ENCODE results near the gene RFK. TPM values are rescaled to one million over a fixed set of nuclear protein-coding genes. Genes with fewer than 3 reads are reported as not detected.

Gene RFK
- total and polyA plus RNA-seq, 4 donors = 13.2 to 23.0 (median 16.9) TPM

DNA sequence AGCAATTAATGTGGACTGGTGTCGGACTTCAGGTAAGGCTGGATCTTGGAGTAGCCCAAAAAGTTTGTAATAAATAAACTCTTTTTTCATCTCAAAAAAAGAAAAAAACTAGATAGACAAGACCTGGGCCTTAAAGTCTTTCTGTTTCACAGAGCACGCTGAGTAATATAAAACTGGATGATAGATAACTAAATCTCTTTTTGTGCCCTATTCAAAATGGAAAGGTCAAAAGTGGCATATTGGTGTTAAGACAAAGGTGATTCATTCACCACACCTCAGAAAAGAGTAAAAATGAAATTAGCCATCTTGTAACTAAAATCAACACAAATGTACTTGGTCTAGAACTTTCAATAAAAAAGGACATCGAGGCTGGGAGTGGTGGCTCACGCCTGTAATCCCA, 30.3 kb upstream of the RFK start:
- Histone ChIP-seq H3K9ac (ENCODE audit: low read depth in 1 of 2, low read length in 2 of 2) (no peak overlapping the region), H3K4me1 (ENCODE audit: control insufficient read depth in 4 of 4, insufficient read depth in 4 of 4, low read length in 3 of 4) (no peaks in the 10 kb centered on the region), H3K27ac (ENCODE audit: low read depth in 1 of 2, low read length in 2 of 2) (no peak overlapping the region), H3K4me3 (ENCODE audit: low read depth in 1 of 3, low read length in 3 of 3) (no peak overlapping the region), H3K27me3 (ENCODE audit: control insufficient read depth in 4 of 4, insufficient read depth in 4 of 4, low read length in 3 of 4) (no peaks in the 10 kb centered on the region), H3K9me3 (ENCODE audit: control insufficient read depth in 4 of 4, low read length in 3 of 4) (no peaks in the 10 kb centered on the region), H3K36me3 (ENCODE audit: control insufficient read depth in 4 of 4, insufficient read depth in 3 of 4, low read depth in 1 of 4, low read length in 3 of 4) (no peaks in the 10 kb centered on the region)
- WGBS = 93% methylated on average over 4 of the region's 4 CpGs
- DNase-seq (ENCODE audit: low spot score) = no peak
- TF ChIP-seq, protein P1, sequence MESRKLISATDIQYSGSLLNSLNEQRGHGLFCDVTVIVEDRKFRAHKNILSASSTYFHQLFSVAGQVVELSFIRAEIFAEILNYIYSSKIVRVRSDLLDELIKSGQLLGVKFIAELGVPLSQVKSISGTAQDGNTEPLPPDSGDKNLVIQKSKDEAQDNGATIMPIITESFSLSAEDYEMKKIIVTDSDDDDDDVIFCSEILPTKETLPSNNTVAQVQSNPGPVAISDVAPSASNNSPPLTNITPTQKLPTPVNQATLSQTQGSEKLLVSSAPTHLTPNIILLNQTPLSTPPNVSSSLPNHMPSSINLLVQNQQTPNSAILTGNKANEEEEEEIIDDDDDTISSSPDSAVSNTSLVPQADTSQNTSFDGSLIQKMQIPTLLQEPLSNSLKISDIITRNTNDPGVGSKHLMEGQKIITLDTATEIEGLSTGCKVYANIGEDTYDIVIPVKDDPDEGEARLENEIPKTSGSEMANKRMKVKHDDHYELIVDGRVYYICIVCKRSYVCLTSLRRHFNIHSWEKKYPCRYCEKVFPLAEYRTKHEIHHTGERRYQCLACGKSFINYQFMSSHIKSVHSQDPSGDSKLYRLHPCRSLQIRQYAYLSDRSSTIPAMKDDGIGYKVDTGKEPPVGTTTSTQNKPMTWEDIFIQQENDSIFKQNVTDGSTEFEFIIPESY (IDR thresholded peaks at IDR 0.05) = no peak
- TF ChIP-seq RXRA (IDR thresholded peaks at IDR 0.05) (no peak), FOXA1 (IDR thresholded peaks at IDR 0.05) (no peak), SP1 (IDR thresholded peaks at IDR 0.05) (no peak), JUND (IDR thresholded peaks at IDR 0.05) (no peak)

DNA sequence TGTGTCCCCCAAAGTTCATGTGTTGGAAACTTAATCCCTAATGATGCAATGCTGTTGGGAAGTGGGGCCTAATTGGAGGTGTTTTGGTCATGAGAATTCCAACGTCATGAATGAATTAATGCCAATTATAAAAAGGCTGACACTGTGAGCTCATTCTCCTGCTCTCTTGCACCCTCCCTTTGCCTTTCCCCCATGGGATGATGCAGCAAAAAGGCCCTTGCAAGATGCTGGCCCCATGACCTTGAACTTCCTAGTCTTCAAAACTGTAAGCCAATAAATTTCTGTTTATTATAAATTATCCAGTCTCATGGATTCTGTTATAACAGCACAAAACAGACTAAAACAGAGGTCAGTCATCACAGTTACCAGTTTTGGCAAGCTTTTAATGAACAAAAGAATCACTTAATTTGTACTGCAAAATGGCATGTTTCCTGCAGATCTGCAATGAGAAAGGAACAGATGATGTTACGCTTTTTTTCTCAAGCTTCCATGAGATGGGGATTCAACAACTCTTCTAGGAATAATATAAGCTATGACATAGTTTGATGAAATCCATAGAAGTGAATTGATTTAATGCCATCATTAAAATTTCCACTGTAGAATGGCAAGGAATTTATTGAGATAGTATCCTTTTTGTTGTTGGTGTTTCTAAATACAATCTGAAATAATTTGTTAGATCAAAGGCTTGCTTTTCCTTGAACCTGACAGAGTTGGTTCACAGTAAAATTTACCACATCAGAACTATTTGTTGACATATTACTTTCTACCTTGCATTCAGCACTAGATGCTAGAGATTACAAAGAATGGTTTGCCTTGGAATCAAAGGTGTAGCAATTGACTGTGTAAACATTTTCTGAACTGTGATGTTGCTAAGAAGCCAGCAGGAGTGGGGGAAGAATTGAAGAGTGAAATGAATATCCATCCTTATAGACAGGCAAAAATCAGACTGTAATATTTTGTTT, 29.3 kb upstream of the RFK start:
- H3K4me3 ChIP-seq (ENCODE audit: low read depth in 1 of 3, low read length in 3 of 3) = no peak overlapping the region

DNA sequence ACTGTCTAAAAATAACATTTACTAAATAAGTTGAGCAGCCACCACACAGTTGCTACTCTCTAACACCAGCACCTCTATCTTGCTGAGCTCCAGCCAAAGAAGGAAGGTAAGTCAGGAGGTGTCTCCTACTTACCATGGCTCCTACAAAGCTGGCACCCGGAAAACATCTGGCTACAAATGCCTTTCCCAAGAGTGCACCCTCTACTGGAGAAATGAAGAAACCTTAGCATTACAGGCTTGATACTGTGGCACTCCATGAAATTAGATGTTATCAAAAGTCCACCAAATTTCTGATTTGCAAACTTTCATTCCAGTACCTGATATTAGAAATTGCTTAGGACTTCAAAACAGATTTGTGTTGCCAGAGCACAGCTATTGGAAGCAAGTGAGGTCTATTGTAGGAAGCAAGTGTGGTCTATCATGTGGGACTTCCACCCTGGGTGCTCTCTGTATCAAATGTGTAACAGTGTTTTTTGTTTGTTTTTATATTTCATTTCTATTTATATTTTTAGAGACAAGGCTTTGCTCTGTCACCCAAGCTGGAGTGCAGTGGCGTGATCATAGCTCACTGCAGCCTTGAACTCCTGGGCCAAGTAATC, 25.7 kb upstream of the RFK start:
- H3K4me3 ChIP-seq (ENCODE audit: low read depth in 1 of 3, low read length in 3 of 3) = no peak overlapping the region
- WGBS = 64% methylated on average over 2 of the region's 2 CpGs
- no peak for DNase-seq (ENCODE audit: low spot score)
- H3K4me1 ChIP-seq (ENCODE audit: control insufficient read depth in 4 of 4, insufficient read depth in 4 of 4, low read length in 3 of 4) = peaks cover 0 to 1% (median 0%) of the 10 kb centered on the region in 4 donors
- TF ChIP-seq, protein P2, sequence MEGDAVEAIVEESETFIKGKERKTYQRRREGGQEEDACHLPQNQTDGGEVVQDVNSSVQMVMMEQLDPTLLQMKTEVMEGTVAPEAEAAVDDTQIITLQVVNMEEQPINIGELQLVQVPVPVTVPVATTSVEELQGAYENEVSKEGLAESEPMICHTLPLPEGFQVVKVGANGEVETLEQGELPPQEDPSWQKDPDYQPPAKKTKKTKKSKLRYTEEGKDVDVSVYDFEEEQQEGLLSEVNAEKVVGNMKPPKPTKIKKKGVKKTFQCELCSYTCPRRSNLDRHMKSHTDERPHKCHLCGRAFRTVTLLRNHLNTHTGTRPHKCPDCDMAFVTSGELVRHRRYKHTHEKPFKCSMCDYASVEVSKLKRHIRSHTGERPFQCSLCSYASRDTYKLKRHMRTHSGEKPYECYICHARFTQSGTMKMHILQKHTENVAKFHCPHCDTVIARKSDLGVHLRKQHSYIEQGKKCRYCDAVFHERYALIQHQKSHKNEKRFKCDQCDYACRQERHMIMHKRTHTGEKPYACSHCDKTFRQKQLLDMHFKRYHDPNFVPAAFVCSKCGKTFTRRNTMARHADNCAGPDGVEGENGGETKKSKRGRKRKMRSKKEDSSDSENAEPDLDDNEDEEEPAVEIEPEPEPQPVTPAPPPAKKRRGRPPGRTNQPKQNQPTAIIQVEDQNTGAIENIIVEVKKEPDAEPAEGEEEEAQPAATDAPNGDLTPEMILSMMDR (IDR thresholded peaks at IDR 0.05; ENCODE audit: low read depth, low read length, missing input control) = peak; percentile 54
- TF ChIP-seq HNF4A (conservative IDR thresholded peaks at IDR 0.05) (peak in 1 of 2 donors; percentile 9), RAD21 (IDR thresholded peaks at IDR 0.05) (peak; percentile 71 to 79), FOXA1 (IDR thresholded peaks at IDR 0.05) (no peak)
- H3K9ac ChIP-seq (ENCODE audit: low read depth in 1 of 2, low read length in 2 of 2) = no peak overlapping the region
- no peaks in the 10 kb centered on the region for H3K36me3 ChIP-seq (ENCODE audit: control insufficient read depth in 4 of 4, insufficient read depth in 3 of 4, low read depth in 1 of 4, low read length in 3 of 4)
- H3K9me3 ChIP-seq (ENCODE audit: control insufficient read depth in 4 of 4, low read length in 3 of 4) = no peaks in the 10 kb centered on the region
- no peaks in the 10 kb centered on the region for H3K27me3 ChIP-seq (ENCODE audit: control insufficient read depth in 4 of 4, insufficient read depth in 4 of 4, low read length in 3 of 4)
- H3K27ac ChIP-seq (ENCODE audit: low read depth in 1 of 2, low read length in 2 of 2) = no peak overlapping the region

More for the DNA sequence above, 29.3 kb upstream of the RFK start:
- H3K4me1 ChIP-seq (ENCODE audit: control insufficient read depth in 4 of 4, insufficient read depth in 4 of 4, low read length in 3 of 4) = no peaks in the 10 kb centered on the region
- no peak overlapping the region for H3K27ac ChIP-seq (ENCODE audit: low read depth in 1 of 2, low read length in 2 of 2)
- DNase-seq (ENCODE audit: low spot score) = no peak
- H3K36me3 ChIP-seq (ENCODE audit: control insufficient read depth in 4 of 4, insufficient read depth in 3 of 4, low read depth in 1 of 4, low read length in 3 of 4) = no peaks in the 10 kb centered on the region
- no peaks in the 10 kb centered on the region for H3K9me3 ChIP-seq (ENCODE audit: control insufficient read depth in 4 of 4, low read length in 3 of 4)
- no peak for TF ChIP-seq NR2F2 (IDR thresholded peaks at IDR 0.05)
- TF ChIP-seq YY1 (IDR thresholded peaks at IDR 0.05) = no peak
- TF ChIP-seq HNF4A (conservative IDR thresholded peaks at IDR 0.05) = no peak
- TF ChIP-seq HNF4G (IDR thresholded peaks at IDR 0.05) = no peak
- TF ChIP-seq FOXA2 (IDR thresholded peaks at IDR 0.05) = no peak
- TF ChIP-seq, protein P3, sequence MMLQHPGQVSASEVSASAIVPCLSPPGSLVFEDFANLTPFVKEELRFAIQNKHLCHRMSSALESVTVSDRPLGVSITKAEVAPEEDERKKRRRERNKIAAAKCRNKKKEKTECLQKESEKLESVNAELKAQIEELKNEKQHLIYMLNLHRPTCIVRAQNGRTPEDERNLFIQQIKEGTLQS (IDR thresholded peaks at IDR 0.05) = no peak
- TF ChIP-seq GABPA (IDR thresholded peaks at IDR 0.05 in 1 of 2, conservative IDR thresholded peaks at IDR 0.05 in 1 of 2) = no peak
- no peak for TF ChIP-seq TAF1 (conservative IDR thresholded peaks at IDR 0.05)
- no peak for TF ChIP-seq RAD21 (IDR thresholded peaks at IDR 0.05)
- no peak for TF ChIP-seq JUND (IDR thresholded peaks at IDR 0.05)
- 74% methylated on average over 2 of the region's 2 CpGs for WGBS
- H3K9ac ChIP-seq (ENCODE audit: low read depth in 1 of 2, low read length in 2 of 2) = no peak overlapping the region
- H3K27me3 ChIP-seq (ENCODE audit: control insufficient read depth in 4 of 4, insufficient read depth in 4 of 4, low read length in 3 of 4) = no peaks in the 10 kb centered on the region
